ENCODE data around the gene ZFP91.

GRCh38 chr11:58631378-58631777 lies 52.5 kb downstream of the ZFP91 start:
- TF ChIP-seq CTCF (IDR thresholded peaks at IDR 0.05) = no peak
- no peak for TF ChIP-seq POLR2A (IDR thresholded peaks at IDR 0.05)

Data from adrenal gland (tissue), 5 donors.